Activated B cell treated with CpG ODN at 0.5 μM for 24 hours (primary cell): ENCODE measurements around the gene DNMT3L. TPM values are rescaled to one million over a fixed set of nuclear protein-coding genes. Genes with fewer than 3 reads are reported as not detected.

Experiments
- ATAC-seq: fragments of 200-7000 bp; cut with Tn5 transposase; one replicate; pipeline ENCODE4 v1.10.0; 2021; ENCODE audit warnings: low read depth, mild to moderate bottlenecking, moderate library complexity
- CTCF ChIA-PET: fragments of 350-600 bp; sonication (Branson Sonifier 250); formaldehyde crosslinking; loops from one replicate; lab custom pipeline; 2021; ENCODE audit warnings: antibody characterized with exemption; lab: Charles Lee
- POLR2A ChIA-PET: fragments of 350-600 bp; sonication (Branson Sonifier 250); formaldehyde crosslinking; loops from one replicate; lab custom pipeline; 2021; ENCODE audit warnings: antibody characterized with exemption; lab: Charles Lee
- DNase-seq: peaks from one replicate; pipeline ENCODE4 v3.0.0; 2022
- H3K27ac Mint-ChIP-seq: one replicate; pipeline ENCODE4 v1.8.0; 2020; ENCODE audit warnings: mixed read lengths
- H3K27me3 Mint-ChIP-seq: one replicate; pipeline ENCODE4 v1.8.0; 2021; ENCODE audit warnings: mixed read lengths
- H3K36me3 Mint-ChIP-seq: one replicate; pipeline ENCODE4 v1.8.0; 2021; ENCODE audit warnings: low read depth, mixed read lengths
- H3K4me1 Mint-ChIP-seq: one replicate; pipeline ENCODE4 v1.8.0; 2021; ENCODE audit warnings: mixed read lengths
- H3K4me3 Mint-ChIP-seq: one replicate; pipeline ENCODE4 v1.8.0; 2020; ENCODE audit warnings: mild to moderate bottlenecking, mixed read lengths
- H3K9me3 Mint-ChIP-seq: one replicate; pipeline ENCODE4 v1.8.0; 2020; ENCODE audit warnings: mixed read lengths
- intact Hi-C: fragments of 100-400 bp; cut with micrococcal nuclease; formaldehyde crosslinking; loops from one replicate; pipeline ENCODE4 v1.15.1; 2024
- total RNA-seq: library from RNA; stranded (reverse); gene quantifications from 2 replicates; pipeline ENCODE4 v1.2.3, GENCODE V29; 2022
- TF ChIP-seq, protein P1 (sequence below): fragments of 200-600 bp; IDR thresholded peaks from one replicate; pipeline ENCODE4 v1.8.0; 2022; ENCODE audit warnings: antibody characterized with exemption, mild to moderate bottlenecking

DNMT3L gene
- total RNA-seq, 1 donor from 2014 or later, result not detected

DNA sequence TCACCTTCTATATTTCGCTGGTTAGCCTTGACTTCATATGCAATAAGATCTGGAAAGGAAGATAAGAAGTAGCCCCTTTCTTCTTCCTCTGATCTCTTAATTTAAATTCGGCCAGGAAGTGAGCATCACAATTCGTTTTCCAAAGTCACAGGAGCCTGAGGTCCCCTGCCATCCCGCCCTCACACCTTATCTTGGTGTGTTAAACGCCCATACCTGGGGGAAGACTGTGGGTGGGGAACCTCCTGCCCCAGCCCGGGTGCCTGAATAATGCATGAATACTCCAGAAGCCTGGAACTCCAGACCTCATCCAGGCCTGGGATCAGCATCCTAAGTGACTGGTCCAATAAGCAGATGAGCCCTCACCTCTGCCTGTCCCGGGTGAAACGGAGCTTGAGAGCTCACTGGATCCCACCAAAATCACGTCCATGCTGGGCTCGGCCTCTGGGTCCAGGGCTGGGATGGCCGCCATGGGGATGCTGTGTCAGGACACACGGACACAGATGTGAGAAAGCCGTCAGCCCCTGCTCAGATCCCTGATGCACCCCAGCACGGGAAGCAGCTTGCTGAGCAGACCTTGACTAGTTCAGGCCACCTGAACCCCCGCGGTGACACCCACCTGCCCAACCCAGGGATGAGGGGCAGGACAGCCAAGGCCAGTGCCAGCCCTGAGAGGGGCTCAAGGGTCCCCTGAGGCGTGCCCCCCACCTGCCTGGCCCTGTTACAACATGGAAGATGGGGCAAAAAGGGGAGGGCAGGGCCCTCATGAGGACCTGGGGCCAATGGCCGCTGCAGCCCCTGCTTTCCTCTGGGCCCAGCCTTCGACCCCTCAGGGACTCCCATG lies 686 bp downstream of the DNMT3L start:
- Mint-ChIP-seq H3K27me3 (peaks cover 2% of the 10 kb centered on the region), H3K36me3 (no peaks in the 10 kb centered on the region), H3K4me1 (no peaks in the 10 kb centered on the region), H3K4me3 (no peak overlapping the region), H3K27ac (no peak overlapping the region), H3K9me3 (no peaks in the 10 kb centered on the region)
- TF ChIP-seq, protein P1, sequence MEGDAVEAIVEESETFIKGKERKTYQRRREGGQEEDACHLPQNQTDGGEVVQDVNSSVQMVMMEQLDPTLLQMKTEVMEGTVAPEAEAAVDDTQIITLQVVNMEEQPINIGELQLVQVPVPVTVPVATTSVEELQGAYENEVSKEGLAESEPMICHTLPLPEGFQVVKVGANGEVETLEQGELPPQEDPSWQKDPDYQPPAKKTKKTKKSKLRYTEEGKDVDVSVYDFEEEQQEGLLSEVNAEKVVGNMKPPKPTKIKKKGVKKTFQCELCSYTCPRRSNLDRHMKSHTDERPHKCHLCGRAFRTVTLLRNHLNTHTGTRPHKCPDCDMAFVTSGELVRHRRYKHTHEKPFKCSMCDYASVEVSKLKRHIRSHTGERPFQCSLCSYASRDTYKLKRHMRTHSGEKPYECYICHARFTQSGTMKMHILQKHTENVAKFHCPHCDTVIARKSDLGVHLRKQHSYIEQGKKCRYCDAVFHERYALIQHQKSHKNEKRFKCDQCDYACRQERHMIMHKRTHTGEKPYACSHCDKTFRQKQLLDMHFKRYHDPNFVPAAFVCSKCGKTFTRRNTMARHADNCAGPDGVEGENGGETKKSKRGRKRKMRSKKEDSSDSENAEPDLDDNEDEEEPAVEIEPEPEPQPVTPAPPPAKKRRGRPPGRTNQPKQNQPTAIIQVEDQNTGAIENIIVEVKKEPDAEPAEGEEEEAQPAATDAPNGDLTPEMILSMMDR, result no peak
- ChIA-PET CTCF (no interaction called here), POLR2A (no interaction called here)
- DNase-seq (no peak), ATAC-seq (no peak)
- intact Hi-C loops, result no loop called here

GRCh38 chr21:44260066-44260465 lies 1.6 kb downstream of the DNMT3L start:
- TF ChIP-seq, protein P1, result no peak
- DNase-seq (no peak), ATAC-seq (no peak)
- CTCF ChIA-PET, result no interaction called here
- intact Hi-C loops, result no loop called here
- H3K36me3 Mint-ChIP-seq, result no peaks in the 10 kb centered on the region
- no peak overlapping the region for H3K4me3 Mint-ChIP-seq
- POLR2A ChIA-PET, result no interaction called here
- no peaks in the 10 kb centered on the region for H3K4me1 Mint-ChIP-seq
- peaks cover 2% of the 10 kb centered on the region for H3K27me3 Mint-ChIP-seq
- no peak overlapping the region for H3K27ac Mint-ChIP-seq
- no peaks in the 10 kb centered on the region for H3K9me3 Mint-ChIP-seq

DNA sequence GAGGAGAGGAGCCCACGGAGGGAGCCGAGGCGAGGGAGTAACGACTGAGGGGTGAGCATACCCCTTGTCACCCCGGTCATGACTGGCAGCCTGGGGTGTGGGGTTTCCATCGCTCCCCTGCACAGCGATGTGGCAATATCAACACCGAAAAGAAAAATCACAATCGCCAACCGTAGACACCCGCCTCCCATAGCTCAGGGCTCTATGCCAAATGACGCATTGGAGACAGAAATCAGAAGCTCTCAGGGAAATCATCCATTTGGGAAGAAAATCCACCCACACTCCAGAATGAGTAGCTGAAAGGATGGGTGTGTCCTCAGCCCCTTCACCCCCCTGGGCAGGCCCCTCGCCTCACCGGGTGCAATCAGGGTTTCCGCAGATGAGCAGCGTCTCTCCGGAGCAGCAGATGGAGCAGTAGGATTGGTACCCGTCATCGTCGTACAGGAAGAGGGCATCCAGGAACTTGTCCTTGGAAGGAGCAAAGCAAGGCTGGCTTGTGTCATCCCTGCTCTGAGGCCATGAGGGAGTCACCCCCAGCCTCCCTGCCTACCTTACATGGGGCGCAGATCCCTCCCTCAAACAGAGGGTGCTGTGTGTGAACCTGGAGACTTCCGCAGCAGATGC lies 2.5 kb downstream of the DNMT3L start:
- DNase-seq (no peak), ATAC-seq (no peak)
- no peaks in the 10 kb centered on the region for H3K36me3 Mint-ChIP-seq
- intact Hi-C loops, result no loop called here
- peaks cover 2% of the 10 kb centered on the region for H3K27me3 Mint-ChIP-seq
- H3K4me3 Mint-ChIP-seq, result no peak overlapping the region
- ChIA-PET CTCF (no interaction called here), POLR2A (no interaction called here)
- H3K27ac Mint-ChIP-seq, result no peak overlapping the region
- no peaks in the 10 kb centered on the region for H3K9me3 Mint-ChIP-seq
- TF ChIP-seq, protein P1, result no peak
- peaks cover 2% of the 10 kb centered on the region for H3K4me1 Mint-ChIP-seq

GRCh38 chr21:44258056-44258725 lies 3.5 kb downstream of the DNMT3L start:
- Mint-ChIP-seq H3K36me3 (no peaks in the 10 kb centered on the region), H3K4me1 (peaks cover 2% of the 10 kb centered on the region), H3K4me3 (no peak overlapping the region), H3K27ac (no peak overlapping the region), H3K9me3 (no peaks in the 10 kb centered on the region), H3K27me3 (peaks cover 2% of the 10 kb centered on the region)
- TF ChIP-seq, protein P1, result no peak
- ATAC-seq (no peak), DNase-seq (no peak)
- intact Hi-C loops, result no loop called here
- CTCF ChIA-PET, result no interaction called here
- POLR2A ChIA-PET, result no interaction called here

- intact Hi-C loops, result no loop called here
- no peaks in the 10 kb centered on the region for H3K36me3 Mint-ChIP-seq
- no peaks in the 10 kb centered on the region for H3K9me3 Mint-ChIP-seq
- H3K27ac Mint-ChIP-seq, result no peak overlapping the region
- peaks cover 2% of the 10 kb centered on the region for H3K27me3 Mint-ChIP-seq
- no peak overlapping the region for H3K4me3 Mint-ChIP-seq
- H3K4me1 Mint-ChIP-seq, result peaks cover 2% of the 10 kb centered on the region
- CTCF ChIA-PET, result interaction anchor here (1.8 kb wide), 1 partner anchor 42 kb away, joined by 5 read pairs; no protein-coding TSS in a partner anchor
- DNase-seq (no peak), ATAC-seq (no peak)
- POLR2A ChIA-PET, result interaction anchor here (2.1 kb wide), 1 partner anchor 39 kb away, joined by 5 read pairs; no protein-coding TSS in a partner anchor
- TF ChIP-seq, protein P1, result no peak
Observed at GRCh38 chr21:44255511-44255981, 6.2 kb downstream of the DNMT3L start.
